ENCODE data around the gene GCSAML.
"Not testable (repeated sequence)": the region's sequence is repeated elsewhere in the genome, so short reads cannot be mapped to it uniquely, and the experiment has no call there.

Gene GCSAML

GRCh38 chr1:247548769-247549182, at the start of gene GCSAML:
TSS of gene GCSAML (plus strand) at chr1:247549134. CDS start at chr1:247549192, 58 bp downstream.
- DNase-seq (ENCODE audit: low read depth): no peak
- no peak for TF ChIP-seq CTCF (IDR thresholded peaks at IDR 0.05; ENCODE audit: control insufficient read depth, insufficient read depth, low read depth, low read length, missing control alignments)
- H3K4me3 ChIP-seq (ENCODE audit: control insufficient read depth, low read depth, low read length): no peak within 1 kb of the TSS

DNA sequence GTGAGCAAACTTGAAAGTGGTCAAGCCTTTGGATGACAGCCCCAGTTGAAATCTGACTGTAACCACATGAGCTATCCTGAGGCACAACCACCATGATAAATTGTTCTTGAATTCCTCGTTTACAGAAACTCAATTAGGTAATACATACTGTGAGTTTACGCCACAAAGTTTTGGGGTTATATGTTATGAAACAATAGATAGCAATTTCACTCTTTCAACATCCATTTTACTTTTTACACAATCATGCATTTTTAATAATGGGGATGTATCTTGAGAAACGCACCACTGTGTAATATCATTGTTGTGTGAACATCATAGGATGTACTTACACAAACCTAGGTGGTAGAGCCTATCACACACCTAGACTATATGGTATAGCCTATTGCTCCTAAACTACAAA, 48.1 kb upstream of the GCSAML start:
- no peak for DNase-seq (ENCODE audit: low read depth)

GRCh38 chr1:247506831-247507230, 42.1 kb upstream of the GCSAML start:
- no peak for DNase-seq (ENCODE audit: low read depth)
- TF ChIP-seq CTCF (IDR thresholded peaks at IDR 0.05; ENCODE audit: control insufficient read depth, insufficient read depth, low read depth, low read length, missing control alignments): no peak
- H3K4me3 ChIP-seq (ENCODE audit: control insufficient read depth, low read depth, low read length): no peak overlapping the region

More for the DNA sequence above, 48.1 kb upstream of the GCSAML start:
- no peak overlapping the region for H3K4me3 ChIP-seq (ENCODE audit: control insufficient read depth, low read depth, low read length)
- no peak for TF ChIP-seq CTCF (IDR thresholded peaks at IDR 0.05; ENCODE audit: control insufficient read depth, insufficient read depth, low read depth, low read length, missing control alignments)

- DNase-seq (ENCODE audit: low read depth): no peak
- H3K4me3 ChIP-seq (ENCODE audit: control insufficient read depth, low read depth, low read length): no peak overlapping the region
- TF ChIP-seq CTCF (IDR thresholded peaks at IDR 0.05; ENCODE audit: control insufficient read depth, insufficient read depth, low read depth, low read length, missing control alignments): no peak
Measured at GRCh38 chr1:247517795-247518612, 30.9 kb upstream of the GCSAML start.

- TF ChIP-seq CTCF (IDR thresholded peaks at IDR 0.05; ENCODE audit: control insufficient read depth, insufficient read depth, low read depth, low read length, missing control alignments): no peak
- no peak overlapping the region for H3K4me3 ChIP-seq (ENCODE audit: control insufficient read depth, low read depth, low read length)
- DNase-seq (ENCODE audit: low read depth): no peak
Measured at GRCh38 chr1:247518613-247518891, 30.4 kb upstream of the GCSAML start.

GRCh38 chr1:247521886-247522285, 27.0 kb upstream of the GCSAML start:
- H3K4me3 ChIP-seq (ENCODE audit: control insufficient read depth, low read depth, low read length); DNase-seq (ENCODE audit: low read depth): not testable (repeated sequence)

DNA sequence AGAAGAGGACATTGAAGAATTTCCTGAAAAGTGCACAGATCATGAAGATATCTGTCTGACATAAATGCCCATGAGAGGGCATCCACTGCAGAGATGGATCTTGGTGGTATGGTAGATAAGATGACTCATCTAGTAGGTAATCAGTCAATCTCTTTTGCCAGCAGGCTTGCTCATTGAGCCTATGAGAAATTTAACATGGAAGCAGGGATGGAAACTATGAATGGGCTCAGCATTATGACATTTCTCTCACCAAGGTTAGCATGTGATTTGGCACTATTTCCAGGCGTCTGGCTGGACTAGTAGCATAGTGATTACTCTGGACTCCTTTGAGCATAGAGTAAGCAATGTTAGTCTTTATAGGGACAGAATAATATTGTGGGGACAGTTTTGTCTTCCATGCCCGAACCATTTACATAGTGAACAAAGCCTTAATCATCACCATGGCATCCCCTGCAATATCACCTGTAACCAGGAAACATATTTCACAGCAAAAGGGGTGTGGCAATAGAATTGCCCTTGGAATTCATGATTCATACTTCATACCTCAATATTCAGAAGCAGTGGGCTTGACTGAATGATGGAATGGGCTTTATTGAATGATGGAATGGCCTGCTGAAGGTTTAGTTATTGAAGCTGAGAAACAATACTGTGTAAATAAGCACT, 20.0 kb upstream of the GCSAML start:
- no peak overlapping the region for H3K4me3 ChIP-seq (ENCODE audit: control insufficient read depth, low read depth, low read length)
- no peak for DNase-seq (ENCODE audit: low read depth)
- no peak for TF ChIP-seq CTCF (IDR thresholded peaks at IDR 0.05; ENCODE audit: control insufficient read depth, insufficient read depth, low read depth, low read length, missing control alignments)

All from AG09309 (cell line).